Ascending aorta (tissue), 2 donors: Measurements from ENCODE around the gene SNX24. TPM values are rescaled to one million over a fixed set of nuclear protein-coding genes. Genes with fewer than 3 reads are reported as not detected.

ENCODE experiments used
- DNase-seq, 2 donors: peaks; one replicate each; pipeline ENCODE4 v3.0.0-alpha.2; 2019; ENCODE audit warnings: low spot score in 2 of 2
- H3K27ac ChIP-seq, 2 donors: fragments of 200-600 bp; sonication (generic); one replicate each; pipeline ENCODE4 v1.5.1; 2016 to 2017; ENCODE audit warnings: mild to moderate bottlenecking in 1 of 2
- H3K27me3 ChIP-seq: fragments of 200-600 bp; sonication (generic); one replicate; pipeline ENCODE4 v1.5.1; 2017
- H3K36me3 ChIP-seq, 2 donors: fragments of 200-600 bp; sonication (generic); one replicate each; pipeline ENCODE4 v1.5.1; 2016
- H3K4me1 ChIP-seq, 2 donors: fragments of 200-600 bp; sonication (generic); one replicate each; pipeline ENCODE4 v1.5.1; 2016 to 2017; ENCODE audit warnings: mild to moderate bottlenecking in 1 of 2
- H3K4me3 ChIP-seq, 2 donors: fragments of 200-600 bp; sonication (generic); one replicate each; pipeline ENCODE4 v1.5.1; 2016 to 2017; ENCODE audit warnings: mild to moderate bottlenecking in 1 of 2
- H3K9me3 ChIP-seq, 2 donors: fragments of 200-600 bp; sonication (generic); one replicate each; pipeline ENCODE4 v1.5.1; 2016
- intact Hi-C: fragments of 100-400 bp; cut with DNase I; formaldehyde crosslinking; loops from one replicate; pipeline ENCODE4 v1.15.1; 2023
- total RNA-seq: library from RNA; depleted of rRNA; stranded (reverse); fragments of >200 nt; gene quantifications from one replicate; pipeline ENCODE4 v1.1.0, GENCODE V29; 2016
- TF ChIP-seq, protein P1 (sequence below), 3 experiments: fragments of 200-600 bp in 2 of 3; fragments of 450-650 bp in 1 of 3; sonication (generic) in 2 of 3; IDR thresholded peaks; one replicate each; pipeline ENCODE4 v1.5.1; 2016 to 2019; ENCODE audit warnings: antibody characterized with exemption in 3 of 3, mild to moderate bottlenecking in 1 of 3, moderate library complexity in 1 of 3

The SNX24 gene
- total RNA-seq, 1 donor from 2014 or later, result 21.1 TPM

DNA sequence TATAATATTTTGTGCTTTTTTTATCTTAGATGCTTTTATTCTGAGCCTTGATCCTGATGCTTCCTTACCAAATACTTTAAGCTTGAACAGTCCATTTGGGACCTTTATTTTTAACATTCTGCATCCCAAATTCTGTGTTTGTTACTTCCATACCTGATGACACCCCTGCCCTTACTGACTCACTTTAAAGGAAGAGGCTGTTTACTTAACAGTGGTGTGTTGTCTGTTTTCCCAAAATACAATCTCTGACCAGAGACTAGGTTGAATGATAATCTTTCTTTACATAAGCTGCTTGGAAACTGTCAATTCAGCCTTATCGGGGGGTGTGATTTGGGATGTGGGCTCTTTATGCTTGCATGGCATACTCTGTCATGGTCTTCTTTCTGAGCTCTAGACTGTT is 71.1 kb downstream of the SNX24 start:
- H3K4me1 ChIP-seq, result peaks cover 0 to 3% of the 10 kb centered on the region in 2 donors
- H3K9me3 ChIP-seq, result no peaks in the 10 kb centered on the region
- intact Hi-C loops, result no loop called here
- H3K27ac ChIP-seq, result no peak overlapping the region
- no peaks in the 10 kb centered on the region for H3K36me3 ChIP-seq
- no peak for DNase-seq
- H3K4me3 ChIP-seq, result no peak overlapping the region
- TF ChIP-seq, protein P1, sequence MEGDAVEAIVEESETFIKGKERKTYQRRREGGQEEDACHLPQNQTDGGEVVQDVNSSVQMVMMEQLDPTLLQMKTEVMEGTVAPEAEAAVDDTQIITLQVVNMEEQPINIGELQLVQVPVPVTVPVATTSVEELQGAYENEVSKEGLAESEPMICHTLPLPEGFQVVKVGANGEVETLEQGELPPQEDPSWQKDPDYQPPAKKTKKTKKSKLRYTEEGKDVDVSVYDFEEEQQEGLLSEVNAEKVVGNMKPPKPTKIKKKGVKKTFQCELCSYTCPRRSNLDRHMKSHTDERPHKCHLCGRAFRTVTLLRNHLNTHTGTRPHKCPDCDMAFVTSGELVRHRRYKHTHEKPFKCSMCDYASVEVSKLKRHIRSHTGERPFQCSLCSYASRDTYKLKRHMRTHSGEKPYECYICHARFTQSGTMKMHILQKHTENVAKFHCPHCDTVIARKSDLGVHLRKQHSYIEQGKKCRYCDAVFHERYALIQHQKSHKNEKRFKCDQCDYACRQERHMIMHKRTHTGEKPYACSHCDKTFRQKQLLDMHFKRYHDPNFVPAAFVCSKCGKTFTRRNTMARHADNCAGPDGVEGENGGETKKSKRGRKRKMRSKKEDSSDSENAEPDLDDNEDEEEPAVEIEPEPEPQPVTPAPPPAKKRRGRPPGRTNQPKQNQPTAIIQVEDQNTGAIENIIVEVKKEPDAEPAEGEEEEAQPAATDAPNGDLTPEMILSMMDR (IDR thresholded peaks at IDR 0.05), result no peak
- H3K27me3 ChIP-seq, result no peaks in the 10 kb centered on the region

DNA sequence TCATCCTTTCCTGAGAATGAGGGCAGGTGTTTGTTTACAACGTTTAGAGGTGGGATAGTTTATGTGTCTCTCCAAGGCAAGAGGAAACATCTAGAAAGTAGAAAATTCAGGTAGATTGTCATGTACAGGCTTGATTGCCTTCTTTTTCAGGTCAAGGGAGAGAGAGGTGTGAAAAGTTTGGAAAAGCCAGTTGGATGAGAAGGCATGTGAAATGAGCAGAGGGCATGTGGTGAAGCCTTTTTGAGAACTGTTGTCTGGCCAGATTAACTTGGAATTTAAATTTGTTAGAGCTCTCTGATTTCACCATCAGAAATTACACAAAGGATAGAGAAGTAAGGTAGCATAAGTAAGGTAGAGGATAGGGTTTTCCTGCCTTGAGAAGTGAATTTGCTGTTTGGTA is 74.6 kb downstream of the SNX24 start:
- intact Hi-C loops, result no loop called here
- Histone ChIP-seq H3K36me3 (no peaks in the 10 kb centered on the region), H3K9me3 (no peaks in the 10 kb centered on the region), H3K4me3 (no peak overlapping the region), H3K27me3 (no peaks in the 10 kb centered on the region), H3K27ac (no peak overlapping the region), H3K4me1 (peaks cover 0 to 3% of the 10 kb centered on the region in 2 donors)
- TF ChIP-seq, protein P1 (IDR thresholded peaks at IDR 0.05), result no peak
- DNase-seq, result no peak

DNA sequence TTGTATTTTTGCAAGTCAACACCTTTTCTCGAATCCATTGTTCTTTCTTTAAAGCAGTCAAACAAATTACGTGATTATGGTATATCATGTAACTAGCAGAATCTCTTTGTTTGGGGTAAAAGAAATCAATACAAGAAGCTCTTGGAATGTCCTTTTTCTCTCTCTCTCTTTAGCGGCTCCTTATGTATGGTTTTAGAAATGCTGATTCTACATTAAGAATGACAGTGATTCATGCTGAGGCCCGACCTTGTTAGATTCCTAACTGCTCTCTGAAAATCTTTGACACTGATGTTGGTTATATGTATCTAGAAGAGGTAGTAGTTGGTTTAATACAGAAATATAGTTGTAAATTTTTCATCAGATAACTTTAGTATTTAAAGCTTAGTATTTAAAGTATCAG is 76.4 kb downstream of the SNX24 start:
- Histone ChIP-seq H3K36me3 (no peaks in the 10 kb centered on the region), H3K27me3 (no peaks in the 10 kb centered on the region), H3K9me3 (no peaks in the 10 kb centered on the region), H3K4me3 (no peak overlapping the region), H3K27ac (no peak overlapping the region), H3K4me1 (no peaks in the 10 kb centered on the region)
- intact Hi-C loops, result no loop called here
- no peak for DNase-seq
- TF ChIP-seq, protein P1 (IDR thresholded peaks at IDR 0.05), result no peak

DNA sequence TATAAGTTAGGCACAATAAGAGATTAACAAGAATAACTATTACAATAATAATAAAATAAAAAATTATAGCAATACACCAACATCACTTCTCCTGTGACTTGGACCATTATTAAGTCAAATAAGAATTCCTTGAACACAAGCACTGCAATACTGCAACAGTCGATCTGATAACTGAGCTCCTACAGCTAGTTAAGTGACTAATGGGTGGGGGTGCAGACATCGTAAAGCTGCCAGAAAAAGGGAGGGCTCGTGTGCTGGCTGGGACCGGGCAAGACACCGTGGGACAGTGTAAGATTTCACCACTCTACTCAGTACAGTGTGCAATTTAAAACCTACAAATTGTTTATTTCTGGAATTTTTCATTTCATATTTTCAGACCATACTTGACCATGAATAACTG is 78.8 kb downstream of the SNX24 start:
- Histone ChIP-seq H3K27ac (no peak overlapping the region), H3K27me3 (no peaks in the 10 kb centered on the region), H3K4me3 (no peak overlapping the region), H3K9me3 (no peaks in the 10 kb centered on the region), H3K36me3 (no peaks in the 10 kb centered on the region), H3K4me1 (no peaks in the 10 kb centered on the region)
- DNase-seq, result no peak
- intact Hi-C loops, result no loop called here
- TF ChIP-seq, protein P1 (IDR thresholded peaks at IDR 0.05), result no peak

DNA sequence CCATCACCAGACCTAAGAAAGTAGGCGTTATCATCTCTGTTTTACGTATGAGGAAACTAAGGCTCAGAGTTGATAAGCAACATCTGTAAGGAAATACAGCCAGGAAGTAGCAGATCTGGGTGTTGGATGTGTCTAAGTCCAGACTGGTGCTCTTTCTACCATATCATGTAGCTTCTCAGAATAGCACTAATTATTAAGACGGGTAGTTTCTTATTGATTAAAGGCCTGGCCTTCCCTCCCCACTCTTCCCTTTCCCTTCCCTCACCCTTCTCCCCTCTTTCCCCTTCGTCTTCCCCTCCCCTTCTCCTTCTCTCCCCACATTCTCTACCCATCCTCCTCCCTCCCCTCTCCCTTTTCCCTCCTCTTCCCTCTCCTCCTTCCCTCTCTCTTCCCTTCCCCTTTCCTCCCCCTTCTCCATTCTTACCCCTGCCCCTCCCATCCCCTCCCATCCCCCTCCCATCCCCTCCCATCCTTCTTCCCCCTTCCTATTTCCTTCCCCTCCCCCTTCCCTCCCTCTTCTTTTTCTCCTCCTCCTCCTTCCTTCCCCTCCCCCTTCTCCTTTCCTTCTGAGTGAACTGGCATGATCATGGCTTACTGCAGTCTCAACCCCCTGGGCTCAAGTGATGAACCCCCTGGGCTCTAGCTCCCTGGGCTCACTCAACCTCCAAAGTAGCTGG is 79.4 kb downstream of the SNX24 start:
- Histone ChIP-seq H3K27me3 (no peaks in the 10 kb centered on the region), H3K9me3 (no peaks in the 10 kb centered on the region), H3K4me1 (no peaks in the 10 kb centered on the region), H3K27ac (no peak overlapping the region), H3K36me3 (no peaks in the 10 kb centered on the region), H3K4me3 (no peak overlapping the region)
- TF ChIP-seq, protein P1 (IDR thresholded peaks at IDR 0.05), result no peak
- no peak for DNase-seq
- intact Hi-C loops, result no loop called here

DNA sequence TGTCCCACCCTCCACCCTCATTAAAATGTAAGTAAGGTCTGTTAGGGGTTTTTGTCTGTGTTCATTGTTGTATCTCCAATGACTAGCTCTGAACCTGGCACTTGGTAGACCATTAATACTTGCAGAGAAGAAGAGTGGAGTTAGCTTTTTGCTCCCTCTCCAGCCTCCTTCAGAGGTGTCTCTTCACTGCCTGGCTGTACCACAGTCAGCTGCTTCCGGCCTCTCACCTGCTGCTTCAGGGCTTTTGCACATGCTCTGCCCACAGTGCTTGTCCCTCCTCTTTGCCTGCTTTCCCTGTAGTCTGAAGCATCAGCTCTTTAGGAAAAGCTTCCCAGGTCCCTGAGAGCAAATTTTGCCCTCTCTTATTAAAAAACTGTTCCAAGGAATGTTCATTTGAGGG is 83.6 kb downstream of the SNX24 start:
- Histone ChIP-seq H3K4me3 (no peak overlapping the region), H3K27me3 (no peaks in the 10 kb centered on the region), H3K9me3 (no peaks in the 10 kb centered on the region), H3K27ac (no peak overlapping the region), H3K36me3 (no peaks in the 10 kb centered on the region), H3K4me1 (no peaks in the 10 kb centered on the region)
- intact Hi-C loops, result no loop called here
- TF ChIP-seq, protein P1 (IDR thresholded peaks at IDR 0.05), result no peak
- no peak for DNase-seq
